GM12878 (cell line): ENCODE measurements around the gene PTPRD. TPM values are rescaled to one million over a fixed set of nuclear protein-coding genes. Genes with fewer than 3 reads are reported as not detected.

Source experiments
- ATAC-seq: fragments of 200-7000 bp; cut with Tn5 transposase; 3 replicates; pipeline ENCODE4 v1.9.1; 2020; ENCODE audit warnings: mild to moderate bottlenecking, moderate library complexity
- BruUV-seq: library from RNA; stranded (reverse); fragments of 400-500 nt; replicated peaks from 2 replicates; lab custom pipeline; 2021; lab: Mats Ljungman, UMichigan
- CTCF ChIA-PET: fragments of 300-600 bp; sonication (Branson Sonifier 250); formaldehyde crosslinking; extraction: SDS; loops from one replicate; lab custom pipeline; 2021; ENCODE audit warnings: inconsistent platforms; lab: Yijun Ruan, JAX
- POLR2A ChIA-PET: fragments of 350-600 bp; formaldehyde crosslinking; extraction: SDS; loops from one replicate; lab custom pipeline; 2021; ENCODE audit warnings: inconsistent platforms; lab: Charles Lee
- RAD21 ChIA-PET: fragments of 300-600 bp; sonication (Branson Sonifier 250); formaldehyde crosslinking; loops from one replicate; lab custom pipeline; 2023; ENCODE audit warnings: antibody characterized with exemption; ENCODE audit not compliant: unreplicated experiment; lab: Charles Lee
- SMC1A ChIA-PET: fragments of 300-600 bp; sonication (Branson Sonifier 250); formaldehyde crosslinking; loops from one replicate; lab custom pipeline; 2023; ENCODE audit not compliant: unreplicated experiment, uncharacterized antibody; lab: Charles Lee
- DNase-seq: peaks from one replicate; pipeline ENCODE4 v3.0.0-alpha.2; 2011; ENCODE audit warnings: low read depth, low spot score
- FAIRE-seq: peaks from 3 replicates; lab custom pipeline; 2011; peaks lifted over from hg19 to GRCh38; lab: Jason Lieb, UNC
- H2AFZ ChIP-seq: 2 replicates; pipeline ENCODE4 v1.6.0; 2011; ENCODE audit warnings: low read depth, low read length, control low read depth; ENCODE audit not compliant: control insufficient read depth
- H3K27ac ChIP-seq: 2 replicates; pipeline ENCODE4 v1.5.1; 2011; ENCODE audit warnings: control low read depth; ENCODE audit not compliant: control insufficient read depth, insufficient read depth
- H3K27me3 ChIP-seq, 2 experiments: replicated peaks in 1 of 2; 2 replicates each; pipeline versions ENCODE4 v1.6.0 to v1.6.1; 2011; ENCODE audit warnings: low read length in 1 of 2; ENCODE audit not compliant: control insufficient read depth in 2 of 2, insufficient read depth in 2 of 2
- H3K36me3 ChIP-seq, 2 experiments: 2 replicates each; pipeline ENCODE4 v1.5.1; 2011; ENCODE audit warnings: low read length in 1 of 2; ENCODE audit not compliant: control insufficient read depth in 2 of 2, insufficient read depth in 2 of 2
- H3K4me1 ChIP-seq: 2 replicates; pipeline ENCODE4 v1.6.1; 2011; ENCODE audit warnings: mild to moderate bottlenecking, low read length, moderate library complexity, mixed read lengths; ENCODE audit not compliant: control insufficient read depth, insufficient read depth
- H3K4me2 ChIP-seq: 2 replicates; pipeline ENCODE4 v1.6.0; 2011; ENCODE audit warnings: control low read depth; ENCODE audit not compliant: control insufficient read depth, insufficient read depth
- H3K4me3 ChIP-seq: fragments of 200-600 bp; sonication (generic); 2 replicates; pipeline ENCODE4 v1.5.1; 2016
- H3K79me2 ChIP-seq: 2 replicates; pipeline ENCODE4 v1.6.0; 2011; ENCODE audit warnings: low read length; ENCODE audit not compliant: control insufficient read depth, insufficient read depth
- H3K9ac ChIP-seq: 2 replicates; pipeline ENCODE4 v1.8.0; 2011; ENCODE audit warnings: low read length, control low read depth, mixed read lengths; ENCODE audit not compliant: control insufficient read depth, insufficient read depth
- H3K9me3 ChIP-seq: replicated peaks from 3 replicates; pipeline ENCODE4 v1.5.1; 2011; ENCODE audit warnings: mild to moderate bottlenecking, low read length; ENCODE audit not compliant: control insufficient read depth, insufficient read depth
- H4K20me1 ChIP-seq: 2 replicates; pipeline ENCODE4 v1.6.0; 2011; ENCODE audit not compliant: control insufficient read depth, insufficient read depth
- BRCA1 ChIP-seq: IDR thresholded peaks from 2 replicates; pipeline ENCODE4 v1.6.1; 2011; ENCODE audit warnings: low read depth, low read length, improper control_type of control experiment
- CHD2 ChIP-seq: IDR thresholded peaks from 2 replicates; pipeline ENCODE4 v1.6.1; 2011; ENCODE audit warnings: low read depth, low read length, improper control_type of control experiment, borderline replicate concordance
- NFIC ChIP-seq: IDR thresholded peaks from 2 replicates; pipeline ENCODE4 v1.6.1; 2012; ENCODE audit warnings: low read depth, mild to moderate bottlenecking, inconsistent platforms, low read length, moderate library complexity
- NFXL1 ChIP-seq: fragments of 450-650 bp; IDR thresholded peaks from 2 replicates; pipeline ENCODE4 v1.6.1; 2017; ENCODE audit warnings: antibody characterized with exemption, mild to moderate bottlenecking, borderline replicate concordance
- NR2F1 ChIP-seq: fragments of 450-650 bp; conservative IDR thresholded peaks from 2 replicates; pipeline ENCODE4 v1.6.1; 2017; ENCODE audit warnings: mild to moderate bottlenecking
- PML ChIP-seq: IDR thresholded peaks from 2 replicates; pipeline ENCODE4 v1.6.1; 2012; ENCODE audit warnings: low read length, inconsistent platforms
- RAD51 ChIP-seq: fragments of 450-650 bp; IDR thresholded peaks from 2 replicates; pipeline ENCODE4 v1.6.1; 2016; ENCODE audit warnings: moderate library complexity, mild to moderate bottlenecking, inconsistent platforms
- SREBF1 ChIP-seq: IDR thresholded peaks from 2 replicates; pipeline ENCODE4 v1.6.1; 2012; ENCODE audit warnings: mild to moderate bottlenecking, low read length
- STAT3 ChIP-seq: IDR thresholded peaks from 2 replicates; pipeline ENCODE4 v1.6.1; 2011; ENCODE audit warnings: low read depth, low read length, improper control_type of control experiment
- SUZ12 ChIP-seq: fragments of 200-600 bp; sonication (generic); IDR thresholded peaks from one replicate; pipeline ENCODE4 v1.6.1; 2018; ENCODE audit warnings: antibody characterized with exemption, mild to moderate bottlenecking; ENCODE audit not compliant: unreplicated experiment
- ZNF217 ChIP-seq: fragments of 450-650 bp; IDR thresholded peaks from 2 replicates; pipeline ENCODE4 v1.6.1; 2017; ENCODE audit warnings: antibody characterized with exemption, mild to moderate bottlenecking
- WGBS: methylation state at CpG from one replicate; pipeline ENCODE4 v1.1.6; 2016; ENCODE audit warnings: low lambda C conversion rate; ENCODE audit not compliant: insufficient replicate concordance, insufficient coverage; ENCODE audit errors: missing lambda C conversion rate; 5-methylcytosine and 5-hydroxymethylcytosine counted together
- in situ Hi-C: fragments of 300-500 bp; cut with MboI; formaldehyde crosslinking; loops from 9 replicates; pipeline ENCODE4 v1.14.3; 2018; ENCODE audit warnings: mixed read lengths
- intact Hi-C: fragments of 100-400 bp; cut with micrococcal nuclease; formaldehyde crosslinking; loops from one replicate; pipeline ENCODE4 v1.14.2; 2022; ENCODE audit not compliant: unreplicated experiment
- polyA plus RNA-seq, 11 experiments: library from polyadenylated mRNA; depleted of rRNA in 4 of 11; unstranded in 6 of 11; stranded (reverse) in 5 of 11; fragments of >200 nt; fragmentation: Nextera tagmentation in 4 of 11; fragmentation: Illumina TruSeq in 1 of 11; extraction: Ambion mirVana in 4 of 11; extraction: Trizol in 1 of 11; gene quantifications; 1 replicate in 1 of 11; 2 replicates in 10 of 11; pipeline versions ENCODE4 v1.2.1 to v1.2.3, GENCODE V29; 2011 to 2016; ENCODE audit warnings: inconsistent platforms in 2 of 11, missing spikeins in 2 of 11, low read depth in 1 of 11
- total RNA-seq, 4 experiments: library from RNA; depleted of rRNA in 3 of 4; stranded (reverse); fragments of >200 nt in 3 of 4; fragmentation: Illumina TruSeq in 1 of 4; extraction: Trizol in 1 of 4; gene quantifications; 2 replicates each; pipeline versions ENCODE4 v1.2.1 to v1.2.3, GENCODE V29; 2013 to 2021
- TF ChIP-seq, protein P1 (sequence below), 3 experiments: IDR thresholded peaks in 2 of 3; conservative IDR thresholded peaks in 1 of 3; 2 replicates each; pipeline ENCODE4 v1.5.1; 2011; ENCODE audit warnings: low read depth in 3 of 3, low read length in 3 of 3, mild to moderate bottlenecking in 3 of 3, control low read depth in 2 of 3, moderate library complexity in 2 of 3, inconsistent platforms in 1 of 3, mixed read lengths in 1 of 3; ENCODE audit not compliant: control insufficient read depth in 2 of 3, insufficient read depth in 1 of 3; ENCODE audit errors: extremely low read depth in 1 of 3
- TF ChIP-seq, protein P2 (sequence below): fragments of 450-650 bp; IDR thresholded peaks from 2 replicates; pipeline ENCODE4 v1.6.1; 2017; ENCODE audit warnings: mild to moderate bottlenecking, moderate library complexity
- TF ChIP-seq, protein P3 (sequence below): fragments of 450-650 bp; IDR thresholded peaks from 2 replicates; pipeline ENCODE4 v1.6.1; 2016; ENCODE audit warnings: mild to moderate bottlenecking
- TF ChIP-seq, protein P4 (sequence below): fragments of 150-350 bp; IDR thresholded peaks from 2 replicates; pipeline ENCODE4 v1.6.1; 2014; ENCODE audit warnings: mild to moderate bottlenecking, low read depth, low read length

Gene PTPRD
- total and polyA plus RNA-seq, 10 of the 15 experiments (the other 5 are each of a cell fraction or from before 2014, with no cell fraction given), result under 0.01 to 0.05 (median 0.01) TPM; not detected in 7

DNA sequence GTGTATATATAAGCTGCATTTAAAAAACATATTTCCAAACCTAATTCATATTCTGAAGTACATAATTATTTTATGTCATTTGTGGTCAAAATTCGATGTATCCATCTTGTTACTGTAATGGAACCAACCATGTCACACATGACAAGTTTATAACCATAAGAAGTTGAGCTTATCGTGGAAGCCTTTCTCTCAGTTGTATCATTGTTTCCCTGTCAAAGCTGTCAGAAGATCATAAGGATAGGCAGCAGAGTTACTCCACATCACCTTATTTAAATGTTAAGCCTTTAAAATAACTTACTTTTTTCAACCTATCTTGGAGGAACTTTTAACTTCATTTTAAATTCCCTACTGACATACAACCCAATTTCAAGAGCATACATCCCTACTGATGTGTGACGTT is 841.5 kb downstream of the PTPRD start (continued):
- TF ChIP-seq, protein P1, sequence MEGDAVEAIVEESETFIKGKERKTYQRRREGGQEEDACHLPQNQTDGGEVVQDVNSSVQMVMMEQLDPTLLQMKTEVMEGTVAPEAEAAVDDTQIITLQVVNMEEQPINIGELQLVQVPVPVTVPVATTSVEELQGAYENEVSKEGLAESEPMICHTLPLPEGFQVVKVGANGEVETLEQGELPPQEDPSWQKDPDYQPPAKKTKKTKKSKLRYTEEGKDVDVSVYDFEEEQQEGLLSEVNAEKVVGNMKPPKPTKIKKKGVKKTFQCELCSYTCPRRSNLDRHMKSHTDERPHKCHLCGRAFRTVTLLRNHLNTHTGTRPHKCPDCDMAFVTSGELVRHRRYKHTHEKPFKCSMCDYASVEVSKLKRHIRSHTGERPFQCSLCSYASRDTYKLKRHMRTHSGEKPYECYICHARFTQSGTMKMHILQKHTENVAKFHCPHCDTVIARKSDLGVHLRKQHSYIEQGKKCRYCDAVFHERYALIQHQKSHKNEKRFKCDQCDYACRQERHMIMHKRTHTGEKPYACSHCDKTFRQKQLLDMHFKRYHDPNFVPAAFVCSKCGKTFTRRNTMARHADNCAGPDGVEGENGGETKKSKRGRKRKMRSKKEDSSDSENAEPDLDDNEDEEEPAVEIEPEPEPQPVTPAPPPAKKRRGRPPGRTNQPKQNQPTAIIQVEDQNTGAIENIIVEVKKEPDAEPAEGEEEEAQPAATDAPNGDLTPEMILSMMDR (IDR thresholded peaks at IDR 0.05 in 2 of 3, conservative IDR thresholded peaks at IDR 0.05 in 1 of 3; ENCODE audit: control insufficient read depth in 2 of 3, extremely low read depth in 1 of 3, insufficient read depth in 1 of 3, low read depth in 3 of 3, low read length in 3 of 3), result no peak
- TF ChIP-seq ZNF217, result no peak
- TF ChIP-seq STAT3, result no peak
- TF ChIP-seq RAD51, result no peak

DNA sequence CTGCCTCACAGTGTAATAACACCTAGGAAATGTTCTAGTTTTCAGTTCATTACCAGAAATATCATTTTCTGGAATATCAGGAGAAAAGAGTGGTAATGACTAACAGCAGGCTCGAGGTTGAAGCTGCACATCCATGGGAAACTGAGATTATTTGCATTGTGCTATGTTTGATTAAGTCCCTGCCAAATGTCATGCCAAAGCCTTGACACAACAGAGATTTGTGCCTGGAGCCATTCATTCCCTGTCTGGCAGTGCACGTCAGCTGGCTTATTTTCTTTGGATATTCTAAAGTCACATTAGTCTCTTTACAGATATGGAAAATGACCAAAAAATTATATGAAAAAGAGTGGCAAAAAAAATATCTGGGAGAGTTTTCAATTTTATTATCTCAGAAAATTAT is 848.0 kb downstream of the PTPRD start:
- in situ Hi-C loops, result no loop called here
- ChIA-PET SMC1A (no interaction called here), CTCF (interaction anchor here (0.8 kb wide), 1 partner anchor 168 kb away, joined by 3 read pairs; no protein-coding TSS in a partner anchor), POLR2A (no interaction called here), RAD21 (no interaction called here)
- BruUV-seq, result no TSS peak
- Histone ChIP-seq H2AFZ (no peak overlapping the region), H3K9me3 (no peaks in the 10 kb centered on the region), H3K27me3 (no peaks in the 10 kb centered on the region), H3K27ac (no peak overlapping the region), H3K9ac (no peak overlapping the region), H3K4me2 (no peak overlapping the region), H3K36me3 (no peaks in the 10 kb centered on the region), H3K79me2 (no peaks in the 10 kb centered on the region), H3K4me3 (no peak overlapping the region), H4K20me1 (no peaks in the 10 kb centered on the region), H3K4me1 (no peaks in the 10 kb centered on the region)
- intact Hi-C loops, result no loop called here
- no peak for ATAC-seq
- DNase-seq, result no peak
- no peak for FAIRE-seq
- WGBS, result 0% methylated on average over 2 of the region's 2 CpGs
- TF ChIP-seq CHD2, result no peak
- TF ChIP-seq SUZ12, result no peak
- no peak for TF ChIP-seq PML
- TF ChIP-seq NFXL1, result no peak
- TF ChIP-seq, protein P2, sequence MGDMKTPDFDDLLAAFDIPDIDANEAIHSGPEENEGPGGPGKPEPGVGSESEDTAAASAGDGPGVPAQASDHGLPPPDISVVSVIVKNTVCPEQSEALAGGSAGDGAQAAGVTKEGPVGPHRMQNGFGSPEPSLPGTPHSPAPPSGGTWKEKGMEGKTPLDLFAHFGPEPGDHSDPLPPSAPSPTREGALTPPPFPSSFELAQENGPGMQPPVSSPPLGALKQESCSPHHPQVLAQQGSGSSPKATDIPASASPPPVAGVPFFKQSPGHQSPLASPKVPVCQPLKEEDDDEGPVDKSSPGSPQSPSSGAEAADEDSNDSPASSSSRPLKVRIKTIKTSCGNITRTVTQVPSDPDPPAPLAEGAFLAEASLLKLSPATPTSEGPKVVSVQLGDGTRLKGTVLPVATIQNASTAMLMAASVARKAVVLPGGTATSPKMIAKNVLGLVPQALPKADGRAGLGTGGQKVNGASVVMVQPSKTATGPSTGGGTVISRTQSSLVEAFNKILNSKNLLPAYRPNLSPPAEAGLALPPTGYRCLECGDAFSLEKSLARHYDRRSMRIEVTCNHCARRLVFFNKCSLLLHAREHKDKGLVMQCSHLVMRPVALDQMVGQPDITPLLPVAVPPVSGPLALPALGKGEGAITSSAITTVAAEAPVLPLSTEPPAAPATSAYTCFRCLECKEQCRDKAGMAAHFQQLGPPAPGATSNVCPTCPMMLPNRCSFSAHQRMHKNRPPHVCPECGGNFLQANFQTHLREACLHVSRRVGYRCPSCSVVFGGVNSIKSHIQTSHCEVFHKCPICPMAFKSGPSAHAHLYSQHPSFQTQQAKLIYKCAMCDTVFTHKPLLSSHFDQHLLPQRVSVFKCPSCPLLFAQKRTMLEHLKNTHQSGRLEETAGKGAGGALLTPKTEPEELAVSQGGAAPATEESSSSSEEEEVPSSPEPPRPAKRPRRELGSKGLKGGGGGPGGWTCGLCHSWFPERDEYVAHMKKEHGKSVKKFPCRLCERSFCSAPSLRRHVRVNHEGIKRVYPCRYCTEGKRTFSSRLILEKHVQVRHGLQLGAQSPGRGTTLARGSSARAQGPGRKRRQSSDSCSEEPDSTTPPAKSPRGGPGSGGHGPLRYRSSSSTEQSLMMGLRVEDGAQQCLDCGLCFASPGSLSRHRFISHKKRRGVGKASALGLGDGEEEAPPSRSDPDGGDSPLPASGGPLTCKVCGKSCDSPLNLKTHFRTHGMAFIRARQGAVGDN, result no peak
- TF ChIP-seq, protein P3, sequence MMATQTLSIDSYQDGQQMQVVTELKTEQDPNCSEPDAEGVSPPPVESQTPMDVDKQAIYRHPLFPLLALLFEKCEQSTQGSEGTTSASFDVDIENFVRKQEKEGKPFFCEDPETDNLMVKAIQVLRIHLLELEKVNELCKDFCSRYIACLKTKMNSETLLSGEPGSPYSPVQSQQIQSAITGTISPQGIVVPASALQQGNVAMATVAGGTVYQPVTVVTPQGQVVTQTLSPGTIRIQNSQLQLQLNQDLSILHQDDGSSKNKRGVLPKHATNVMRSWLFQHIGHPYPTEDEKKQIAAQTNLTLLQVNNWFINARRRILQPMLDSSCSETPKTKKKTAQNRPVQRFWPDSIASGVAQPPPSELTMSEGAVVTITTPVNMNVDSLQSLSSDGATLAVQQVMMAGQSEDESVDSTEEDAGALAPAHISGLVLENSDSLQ, result no peak
- TF ChIP-seq NR2F1, result no peak
- no peak for TF ChIP-seq BRCA1
- no peak for TF ChIP-seq SREBF1
- TF ChIP-seq, protein P4, sequence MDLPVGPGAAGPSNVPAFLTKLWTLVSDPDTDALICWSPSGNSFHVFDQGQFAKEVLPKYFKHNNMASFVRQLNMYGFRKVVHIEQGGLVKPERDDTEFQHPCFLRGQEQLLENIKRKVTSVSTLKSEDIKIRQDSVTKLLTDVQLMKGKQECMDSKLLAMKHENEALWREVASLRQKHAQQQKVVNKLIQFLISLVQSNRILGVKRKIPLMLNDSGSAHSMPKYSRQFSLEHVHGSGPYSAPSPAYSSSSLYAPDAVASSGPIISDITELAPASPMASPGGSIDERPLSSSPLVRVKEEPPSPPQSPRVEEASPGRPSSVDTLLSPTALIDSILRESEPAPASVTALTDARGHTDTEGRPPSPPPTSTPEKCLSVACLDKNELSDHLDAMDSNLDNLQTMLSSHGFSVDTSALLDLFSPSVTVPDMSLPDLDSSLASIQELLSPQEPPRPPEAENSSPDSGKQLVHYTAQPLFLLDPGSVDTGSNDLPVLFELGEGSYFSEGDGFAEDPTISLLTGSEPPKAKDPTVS, result no peak
- no peak for TF ChIP-seq NFIC
